Measurements from ENCODE around the gene SCGB2A2. TPM values are rescaled to one million over a fixed set of nuclear protein-coding genes. Genes with fewer than 3 reads are reported as not detected.

The SCGB2A2 gene
- total and polyA plus RNA-seq, 10 of the 15 experiments (the other 5 are each of a cell fraction or from before 2014, with no cell fraction given) = not detected

DNA sequence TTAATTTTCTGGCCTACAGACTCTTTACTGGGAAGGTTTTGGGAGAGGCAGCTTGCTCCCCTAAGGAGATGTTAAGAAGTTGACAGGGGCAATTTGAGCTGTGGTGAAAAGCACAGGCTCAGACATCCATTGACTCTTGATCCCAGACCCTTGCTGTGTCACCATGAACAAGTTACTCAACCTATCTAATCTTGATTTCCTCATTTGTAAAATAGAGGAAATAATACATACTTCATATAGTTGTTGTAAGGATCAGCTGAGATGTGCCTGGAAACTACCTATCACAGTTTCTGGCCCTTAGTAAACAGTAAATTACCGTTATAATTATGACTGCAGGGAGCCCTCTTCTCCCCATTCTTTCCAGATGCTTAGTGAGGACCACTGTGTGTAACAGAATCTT lies 45.5 kb downstream of the SCGB2A2 start:
- in situ Hi-C loops (cut with MboI) = no loop called here
- no peaks in the 10 kb centered on the region for H4K20me1 ChIP-seq (ENCODE audit: control insufficient read depth, insufficient read depth)
- POLR2A ChIA-PET = no interaction called here

More for the DNA sequence above, 45.5 kb downstream of the SCGB2A2 start:
- ATAC-seq (no peak), FAIRE-seq (no peak), DNase-seq (ENCODE audit: low read depth, low spot score) (no peak)
- no TSS peak for BruUV-seq (replicated peaks)
- no peak overlapping the region for H3K4me3 ChIP-seq
- ChIA-PET CTCF (no interaction called here), RAD21 (ENCODE audit: unreplicated experiment) (no interaction called here), SMC1A (ENCODE audit: uncharacterized antibody, unreplicated experiment) (interaction anchor here (0.8 to 1.0 kb wide), 2 partner anchors 9 to 144 kb away, joined by 3 read pairs; no protein-coding TSS in a partner anchor)
- WGBS (ENCODE audit: insufficient coverage, insufficient replicate concordance, low lambda C conversion rate, missing lambda C conversion rate) = 0% methylated on average over 1 of the region's 1 CpG
- intact Hi-C loops (cut with micrococcal nuclease; ENCODE audit: unreplicated experiment) = no loop called here
- H3K27ac ChIP-seq (ENCODE audit: control insufficient read depth, insufficient read depth) = no peak overlapping the region
- TF ChIP-seq ZNF24 (IDR thresholded peaks at IDR 0.05) (no peak), MXI1 (IDR thresholded peaks at IDR 0.05; ENCODE audit: low read depth, low read length) (no peak), MEF2B (IDR thresholded peaks at IDR 0.05; ENCODE audit: partially characterized antibody, poor library complexity, severe bottlenecking) (no peak), SMAD1 (IDR thresholded peaks at IDR 0.05; ENCODE audit: low read depth, partially characterized antibody) (no peak), FOS (IDR thresholded peaks at IDR 0.05; ENCODE audit: borderline replicate concordance, extremely low read depth, insufficient read length) (no peak), ZNF217 (IDR thresholded peaks at IDR 0.05) (no peak), SMARCA5 (IDR thresholded peaks at IDR 0.05) (no peak), ESRRA (IDR thresholded peaks at IDR 0.05; ENCODE audit: low read length) (no peak), JUND (IDR thresholded peaks at IDR 0.05; ENCODE audit: low read depth, low read length) (no peak), CHD4 (IDR thresholded peaks at IDR 0.05) (no peak), ATF7 (IDR thresholded peaks at IDR 0.05; ENCODE audit: low read depth) (no peak), ZBED1 (IDR thresholded peaks at IDR 0.05; ENCODE audit: borderline replicate concordance) (no peak), ZZZ3 (IDR thresholded peaks at IDR 0.05; ENCODE audit: control insufficient read depth, insufficient read length, low read depth) (no peak), NFIC (IDR thresholded peaks at IDR 0.05; ENCODE audit: low read depth, low read length) (no peak), TCF7 (IDR thresholded peaks at IDR 0.05; ENCODE audit: borderline replicate concordance) (no peak), CREB1 (IDR thresholded peaks at IDR 0.05; ENCODE audit: low read depth) (no peak), MTA3 (IDR thresholded peaks at IDR 0.05; ENCODE audit: borderline replicate concordance, low read length) (no peak)
- TF ChIP-seq, protein P1, sequence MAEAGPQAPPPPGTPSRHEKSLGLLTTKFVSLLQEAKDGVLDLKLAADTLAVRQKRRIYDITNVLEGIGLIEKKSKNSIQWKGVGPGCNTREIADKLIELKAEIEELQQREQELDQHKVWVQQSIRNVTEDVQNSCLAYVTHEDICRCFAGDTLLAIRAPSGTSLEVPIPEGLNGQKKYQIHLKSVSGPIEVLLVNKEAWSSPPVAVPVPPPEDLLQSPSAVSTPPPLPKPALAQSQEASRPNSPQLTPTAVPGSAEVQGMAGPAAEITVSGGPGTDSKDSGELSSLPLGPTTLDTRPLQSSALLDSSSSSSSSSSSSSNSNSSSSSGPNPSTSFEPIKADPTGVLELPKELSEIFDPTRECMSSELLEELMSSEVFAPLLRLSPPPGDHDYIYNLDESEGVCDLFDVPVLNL (IDR thresholded peaks at IDR 0.05; ENCODE audit: low read depth, low read length) = no peak
- TF ChIP-seq, protein P2, sequence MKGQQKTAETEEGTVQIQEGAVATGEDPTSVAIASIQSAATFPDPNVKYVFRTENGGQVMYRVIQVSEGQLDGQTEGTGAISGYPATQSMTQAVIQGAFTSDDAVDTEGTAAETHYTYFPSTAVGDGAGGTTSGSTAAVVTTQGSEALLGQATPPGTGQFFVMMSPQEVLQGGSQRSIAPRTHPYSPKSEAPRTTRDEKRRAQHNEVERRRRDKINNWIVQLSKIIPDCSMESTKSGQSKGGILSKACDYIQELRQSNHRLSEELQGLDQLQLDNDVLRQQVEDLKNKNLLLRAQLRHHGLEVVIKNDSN (IDR thresholded peaks at IDR 0.05; ENCODE audit: borderline replicate concordance, extremely low read length, insufficient read depth, low read depth, low read length) = no peak
- TF ChIP-seq, protein P3, sequence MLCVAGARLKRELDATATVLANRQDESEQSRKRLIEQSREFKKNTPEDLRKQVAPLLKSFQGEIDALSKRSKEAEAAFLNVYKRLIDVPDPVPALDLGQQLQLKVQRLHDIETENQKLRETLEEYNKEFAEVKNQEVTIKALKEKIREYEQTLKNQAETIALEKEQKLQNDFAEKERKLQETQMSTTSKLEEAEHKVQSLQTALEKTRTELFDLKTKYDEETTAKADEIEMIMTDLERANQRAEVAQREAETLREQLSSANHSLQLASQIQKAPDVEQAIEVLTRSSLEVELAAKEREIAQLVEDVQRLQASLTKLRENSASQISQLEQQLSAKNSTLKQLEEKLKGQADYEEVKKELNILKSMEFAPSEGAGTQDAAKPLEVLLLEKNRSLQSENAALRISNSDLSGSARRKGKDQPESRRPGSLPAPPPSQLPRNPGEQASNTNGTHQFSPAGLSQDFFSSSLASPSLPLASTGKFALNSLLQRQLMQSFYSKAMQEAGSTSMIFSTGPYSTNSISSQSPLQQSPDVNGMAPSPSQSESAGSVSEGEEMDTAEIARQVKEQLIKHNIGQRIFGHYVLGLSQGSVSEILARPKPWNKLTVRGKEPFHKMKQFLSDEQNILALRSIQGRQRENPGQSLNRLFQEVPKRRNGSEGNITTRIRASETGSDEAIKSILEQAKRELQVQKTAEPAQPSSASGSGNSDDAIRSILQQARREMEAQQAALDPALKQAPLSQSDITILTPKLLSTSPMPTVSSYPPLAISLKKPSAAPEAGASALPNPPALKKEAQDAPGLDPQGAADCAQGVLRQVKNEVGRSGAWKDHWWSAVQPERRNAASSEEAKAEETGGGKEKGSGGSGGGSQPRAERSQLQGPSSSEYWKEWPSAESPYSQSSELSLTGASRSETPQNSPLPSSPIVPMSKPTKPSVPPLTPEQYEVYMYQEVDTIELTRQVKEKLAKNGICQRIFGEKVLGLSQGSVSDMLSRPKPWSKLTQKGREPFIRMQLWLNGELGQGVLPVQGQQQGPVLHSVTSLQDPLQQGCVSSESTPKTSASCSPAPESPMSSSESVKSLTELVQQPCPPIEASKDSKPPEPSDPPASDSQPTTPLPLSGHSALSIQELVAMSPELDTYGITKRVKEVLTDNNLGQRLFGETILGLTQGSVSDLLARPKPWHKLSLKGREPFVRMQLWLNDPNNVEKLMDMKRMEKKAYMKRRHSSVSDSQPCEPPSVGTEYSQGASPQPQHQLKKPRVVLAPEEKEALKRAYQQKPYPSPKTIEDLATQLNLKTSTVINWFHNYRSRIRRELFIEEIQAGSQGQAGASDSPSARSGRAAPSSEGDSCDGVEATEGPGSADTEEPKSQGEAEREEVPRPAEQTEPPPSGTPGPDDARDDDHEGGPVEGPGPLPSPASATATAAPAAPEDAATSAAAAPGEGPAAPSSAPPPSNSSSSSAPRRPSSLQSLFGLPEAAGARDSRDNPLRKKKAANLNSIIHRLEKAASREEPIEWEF (IDR thresholded peaks at IDR 0.05; ENCODE audit: insufficient replicate concordance, low read depth, low read length) = no peak
- H3K9me3 ChIP-seq (replicated peaks; ENCODE audit: control insufficient read depth, insufficient read depth, low read length) = no peaks in the 10 kb centered on the region
- no peak overlapping the region for H3K9ac ChIP-seq (ENCODE audit: control insufficient read depth, insufficient read depth, low read length)
- no peak overlapping the region for H2AFZ ChIP-seq (ENCODE audit: control insufficient read depth, low read depth, low read length)
- H3K4me1 ChIP-seq (ENCODE audit: control insufficient read depth, insufficient read depth, low read length) = no peaks in the 10 kb centered on the region
- H3K36me3 ChIP-seq (ENCODE audit: control insufficient read depth in 2 of 2, insufficient read depth in 2 of 2, low read length in 1 of 2) = no peaks in the 10 kb centered on the region
- peaks cover 0 to 2% of the 10 kb centered on the region in 2 experiments; a peak in 3 of 4 replicates for H3K27me3 ChIP-seq (replicated peaks in 1 of 2; ENCODE audit: control insufficient read depth in 2 of 2, insufficient read depth in 2 of 2, low read length in 1 of 2)
- no peaks in the 10 kb centered on the region for H3K79me2 ChIP-seq (ENCODE audit: control insufficient read depth, insufficient read depth, low read length)
- H3K4me2 ChIP-seq (ENCODE audit: control insufficient read depth, insufficient read depth) = no peak overlapping the region
